ENCODE results near the gene CDHR3.
"Not testable (repeated sequence)": the region's sequence is repeated elsewhere in the genome, so short reads cannot be mapped to it uniquely, and the experiment has no call there.

Gene CDHR3, protein sequence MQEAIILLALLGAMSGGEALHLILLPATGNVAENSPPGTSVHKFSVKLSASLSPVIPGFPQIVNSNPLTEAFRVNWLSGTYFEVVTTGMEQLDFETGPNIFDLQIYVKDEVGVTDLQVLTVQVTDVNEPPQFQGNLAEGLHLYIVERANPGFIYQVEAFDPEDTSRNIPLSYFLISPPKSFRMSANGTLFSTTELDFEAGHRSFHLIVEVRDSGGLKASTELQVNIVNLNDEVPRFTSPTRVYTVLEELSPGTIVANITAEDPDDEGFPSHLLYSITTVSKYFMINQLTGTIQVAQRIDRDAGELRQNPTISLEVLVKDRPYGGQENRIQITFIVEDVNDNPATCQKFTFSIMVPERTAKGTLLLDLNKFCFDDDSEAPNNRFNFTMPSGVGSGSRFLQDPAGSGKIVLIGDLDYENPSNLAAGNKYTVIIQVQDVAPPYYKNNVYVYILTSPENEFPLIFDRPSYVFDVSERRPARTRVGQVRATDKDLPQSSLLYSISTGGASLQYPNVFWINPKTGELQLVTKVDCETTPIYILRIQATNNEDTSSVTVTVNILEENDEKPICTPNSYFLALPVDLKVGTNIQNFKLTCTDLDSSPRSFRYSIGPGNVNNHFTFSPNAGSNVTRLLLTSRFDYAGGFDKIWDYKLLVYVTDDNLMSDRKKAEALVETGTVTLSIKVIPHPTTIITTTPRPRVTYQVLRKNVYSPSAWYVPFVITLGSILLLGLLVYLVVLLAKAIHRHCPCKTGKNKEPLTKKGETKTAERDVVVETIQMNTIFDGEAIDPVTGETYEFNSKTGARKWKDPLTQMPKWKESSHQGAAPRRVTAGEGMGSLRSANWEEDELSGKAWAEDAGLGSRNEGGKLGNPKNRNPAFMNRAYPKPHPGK

DNA sequence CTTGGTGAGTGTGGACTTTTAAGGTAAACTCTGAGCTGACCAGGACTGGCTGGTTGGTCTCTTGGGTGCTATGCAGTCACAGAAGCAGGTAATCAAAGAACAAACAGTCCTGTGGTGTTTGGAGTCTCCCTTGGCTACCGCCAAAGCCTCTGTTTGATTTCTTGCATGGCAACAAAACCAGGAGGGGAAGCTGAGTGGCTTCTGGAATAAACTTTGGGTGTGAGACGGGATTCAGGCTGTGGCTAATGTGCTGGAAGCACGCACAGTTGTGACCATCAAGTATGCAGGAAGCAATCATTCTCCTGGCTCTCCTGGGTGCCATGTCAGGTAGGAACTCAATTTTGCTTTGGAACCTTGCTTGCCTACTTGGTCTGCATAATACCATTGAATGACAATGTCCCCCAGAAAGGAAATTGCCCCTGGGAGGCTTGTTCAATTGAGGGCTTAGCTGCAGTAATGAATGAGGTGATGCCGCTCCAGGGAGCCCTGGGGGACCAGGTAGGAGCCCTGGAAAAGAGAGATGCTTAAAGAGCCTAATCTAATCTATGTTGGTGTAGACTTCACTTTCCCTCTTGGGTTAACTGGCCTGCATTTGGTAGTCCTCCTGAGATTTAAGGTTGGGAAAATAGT lies at the start of gene CDHR3:
CDHR3 (plus strand) TSS at position 227 of the 630 bp plus-strand sequence; CDS start at position 282, 55 bp downstream.
- DNase-seq, result no peak

DNA sequence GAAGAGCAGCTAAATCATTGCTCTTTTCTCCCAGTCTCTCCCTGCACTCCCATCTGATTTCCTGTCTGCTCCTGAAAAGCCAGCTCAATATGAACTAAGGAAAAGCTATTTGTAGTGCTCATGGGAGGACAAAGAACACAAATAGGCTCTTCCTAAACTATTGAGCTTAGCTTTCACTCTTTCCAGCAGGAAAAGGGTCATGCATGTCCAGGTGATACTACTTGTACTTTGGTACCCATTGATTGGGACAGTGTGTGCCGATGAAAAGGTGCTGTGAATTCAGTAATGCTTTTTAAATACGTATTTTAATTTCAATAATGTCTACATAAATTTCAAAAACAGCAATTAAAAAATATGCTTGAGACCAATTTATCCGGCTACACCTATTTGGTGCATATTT lies 49.1 kb upstream of the CDHR3 start:
- DNase-seq, result no peak

DNA sequence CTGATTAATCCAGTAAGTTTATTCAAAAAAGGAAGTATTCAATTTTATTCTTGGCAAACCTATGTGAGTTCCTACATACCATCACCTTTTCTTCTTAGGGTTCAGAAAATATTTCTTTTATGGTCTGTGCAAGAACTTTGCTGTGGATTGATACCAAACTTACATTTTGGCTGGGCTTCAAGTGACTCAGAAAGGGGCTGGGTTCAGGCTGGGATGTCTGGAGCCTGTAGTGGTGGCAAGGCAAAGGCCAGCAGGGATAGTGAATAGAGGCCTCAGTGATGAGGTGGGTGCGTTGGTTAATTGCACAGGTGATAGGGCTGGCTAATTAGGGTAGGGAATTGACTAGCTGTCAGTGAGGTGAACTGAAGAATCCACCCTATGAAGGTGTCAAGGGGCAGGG lies 46.5 kb upstream of the CDHR3 start:
- no peak for DNase-seq

DNA sequence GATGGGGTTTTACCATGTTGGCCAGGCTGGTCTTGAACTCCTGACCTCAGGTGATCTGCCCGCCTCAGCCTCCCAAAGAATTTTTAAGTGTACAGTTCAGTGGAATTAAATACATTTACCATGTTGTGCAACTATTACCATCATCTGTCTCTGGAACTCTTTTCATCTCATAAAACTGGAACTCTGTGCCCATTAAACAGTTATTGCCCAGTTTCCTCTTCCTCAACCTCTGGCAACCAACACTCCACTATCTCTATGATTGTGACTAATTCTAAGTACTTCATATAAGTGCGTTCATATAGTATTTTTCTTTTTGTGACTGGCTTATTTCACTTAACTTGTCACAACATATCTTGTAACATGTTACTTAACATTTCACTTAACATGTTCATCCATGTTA lies 45.4 kb upstream of the CDHR3 start:
- no peak for DNase-seq

DNA sequence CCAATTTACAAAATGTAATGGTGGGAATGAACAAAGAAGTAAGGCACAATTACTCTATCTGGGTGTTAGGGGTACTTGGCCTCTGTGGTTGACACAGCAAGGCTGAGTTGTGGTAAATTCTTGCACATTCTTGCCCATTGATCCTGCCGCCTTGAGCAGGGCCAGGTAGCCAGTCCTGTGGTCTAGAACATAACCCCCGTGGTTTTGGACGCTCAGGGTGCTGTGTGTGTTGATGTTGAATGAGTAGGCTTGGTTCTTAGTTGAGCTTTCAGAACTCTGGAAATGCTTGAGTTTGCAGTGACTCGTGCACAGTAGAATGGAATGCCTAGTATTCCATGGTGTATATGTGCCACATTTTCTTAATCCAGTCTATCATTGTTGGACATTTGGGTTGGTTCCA lies 42.3 kb upstream of the CDHR3 start:
- no peak for DNase-seq

DNA sequence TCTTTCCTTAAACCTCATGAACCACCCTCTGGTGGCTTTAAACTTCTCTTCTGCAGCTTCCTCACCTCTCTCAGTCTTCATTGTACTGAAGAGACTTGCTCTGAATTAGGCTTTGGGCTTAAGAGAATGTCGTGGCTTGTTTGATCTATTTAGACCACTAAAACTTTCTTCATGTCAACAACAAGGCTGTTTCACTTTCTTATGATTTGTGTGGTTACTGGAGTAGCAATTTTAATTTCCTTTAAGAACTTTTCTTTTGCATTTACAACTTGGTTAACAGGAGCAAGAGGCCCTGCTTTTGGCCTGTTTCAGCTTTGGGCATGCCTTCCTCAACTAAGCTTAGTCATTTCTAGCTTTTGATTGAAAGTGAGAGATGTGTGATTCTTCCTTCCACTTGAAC lies 38.1 kb upstream of the CDHR3 start:
- DNase-seq, result peak in 1 of 2 experiments; percentile 3

DNA sequence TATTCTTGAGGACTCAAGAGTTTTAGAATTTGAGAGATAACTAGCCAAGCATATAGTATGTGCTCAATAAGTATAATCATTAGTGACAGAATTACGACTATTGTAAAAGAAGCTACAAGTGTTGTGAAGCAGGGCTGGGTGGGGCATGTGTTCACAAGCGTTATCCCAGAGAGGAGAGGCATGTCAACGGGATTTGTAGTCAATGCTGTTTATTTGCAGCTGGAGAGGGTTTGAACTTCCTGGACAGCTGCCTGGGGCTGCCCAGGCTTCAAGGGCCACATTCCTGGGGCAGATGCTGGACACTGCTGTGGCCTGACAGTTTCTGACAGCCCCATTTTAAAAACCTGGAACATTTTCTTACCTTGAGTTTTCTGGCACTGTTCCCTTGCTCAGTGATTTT lies 36.9 kb upstream of the CDHR3 start:
- DNase-seq, result no peak

DNA sequence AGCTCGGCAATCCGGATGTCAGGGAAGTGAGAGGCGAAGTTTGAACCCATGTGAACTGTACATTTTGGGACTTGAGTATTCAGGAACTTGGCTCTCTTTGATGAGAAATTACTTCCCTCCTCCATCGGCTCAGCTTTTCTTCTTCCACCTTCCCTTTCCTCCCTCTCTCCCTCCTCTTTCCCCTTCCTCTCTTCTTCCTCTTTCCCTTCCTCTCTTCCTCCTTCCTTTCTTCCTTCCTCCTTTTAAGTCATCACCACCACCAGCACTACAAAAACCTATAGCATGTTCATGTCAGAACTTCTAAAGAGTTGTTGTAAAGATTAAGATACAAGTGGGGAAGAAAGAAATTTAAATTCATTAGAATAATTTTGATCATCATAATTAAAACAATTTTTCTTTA lies 31.9 kb upstream of the CDHR3 start:
- no peak for DNase-seq

DNA sequence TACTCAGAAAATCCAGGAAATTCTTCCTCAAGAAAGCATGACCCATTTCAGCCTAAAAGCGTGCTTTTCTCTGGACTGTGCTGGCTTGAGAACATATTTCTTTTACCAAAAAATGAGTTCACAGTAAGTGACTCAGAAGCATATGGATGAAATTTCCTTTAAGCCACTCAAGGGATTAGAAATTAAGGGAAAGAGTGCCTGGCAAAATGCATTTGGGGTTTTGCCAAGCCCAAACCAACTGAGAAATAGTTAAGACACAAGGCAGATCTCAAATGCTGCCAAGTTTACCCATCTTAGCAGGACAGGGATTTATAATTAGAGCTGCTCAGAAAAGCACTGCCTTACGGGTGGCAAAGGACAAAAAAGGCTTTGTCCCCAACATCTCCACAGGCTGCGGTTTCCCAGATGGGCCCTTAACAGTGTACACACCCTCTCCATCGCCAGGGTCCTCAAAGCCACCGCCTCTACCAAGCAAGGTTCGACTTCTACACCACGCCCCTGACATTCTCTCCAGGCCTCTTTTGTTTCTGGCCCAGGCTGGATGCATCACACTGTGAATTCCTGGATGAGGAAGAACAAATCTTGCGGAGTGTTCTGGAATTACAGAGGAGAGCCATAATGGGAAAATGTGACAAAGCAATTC lies 30.1 kb upstream of the CDHR3 start:
- DNase-seq, result no peak

DNA sequence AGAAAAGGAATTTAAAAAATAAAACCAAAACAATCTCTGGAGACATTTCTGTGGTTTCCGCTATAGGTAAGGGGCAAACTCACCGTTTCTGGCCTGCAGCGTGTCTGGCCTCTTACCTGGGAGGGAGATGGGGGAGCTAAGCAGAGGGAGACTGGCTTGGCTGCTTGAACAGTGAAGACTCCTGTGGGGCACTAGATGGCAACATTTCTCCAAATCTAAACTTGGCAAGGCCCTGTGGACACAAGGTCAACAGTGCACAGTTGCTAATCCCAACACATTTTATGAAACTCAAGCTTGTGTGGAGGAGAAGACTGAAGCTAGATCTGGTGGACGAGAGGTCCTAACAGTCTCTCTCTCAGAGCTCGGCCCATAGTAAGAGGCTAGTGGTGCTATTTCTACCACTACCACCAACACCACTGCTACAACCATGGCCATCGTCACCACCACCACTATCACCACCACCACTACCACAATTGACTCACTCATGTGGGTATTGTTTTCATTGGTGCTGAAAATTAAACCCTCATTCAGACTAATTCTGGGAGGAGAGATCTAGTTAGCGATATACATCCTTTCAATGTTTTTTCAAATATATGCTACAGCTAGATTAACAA lies 28.4 kb upstream of the CDHR3 start:
- no peak for DNase-seq

DNA sequence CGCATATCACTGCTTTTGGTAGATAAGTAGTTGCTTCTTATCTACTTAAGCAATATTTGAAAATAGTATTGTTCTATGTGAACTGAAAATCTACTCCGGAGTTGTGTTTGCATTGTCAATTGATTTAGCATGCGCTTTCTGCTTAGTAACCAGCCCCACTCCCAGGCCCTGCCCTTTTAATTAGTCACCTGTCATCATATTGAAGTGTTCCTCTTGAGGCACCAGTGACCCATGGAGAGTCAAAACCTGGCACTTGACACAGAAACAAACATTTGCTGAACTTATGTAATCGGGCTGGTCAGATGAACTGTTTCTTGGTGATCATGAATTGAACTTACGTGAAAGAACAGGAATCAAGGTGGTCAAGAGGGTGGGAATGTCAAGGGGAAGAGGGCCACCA lies 27.8 kb upstream of the CDHR3 start:
- DNase-seq, result no peak

DNA sequence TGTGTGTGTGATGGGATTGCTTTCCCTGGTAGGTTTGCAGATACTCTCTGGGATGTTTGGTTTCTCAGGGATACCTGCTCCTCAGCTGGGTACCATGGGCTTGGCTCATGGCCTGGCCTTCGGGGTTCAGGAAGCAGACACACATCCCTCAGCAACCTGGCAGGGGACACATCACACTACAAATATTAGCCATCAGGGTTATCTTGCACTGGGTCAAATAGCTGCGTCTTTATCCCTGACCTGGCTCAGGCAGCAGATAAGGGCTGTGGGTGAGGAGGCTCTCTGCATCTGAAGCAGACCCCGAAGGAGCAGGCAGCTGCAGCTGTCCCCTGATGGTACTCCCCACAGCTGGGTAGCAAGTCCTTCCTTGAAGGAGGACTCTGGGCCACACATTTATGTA lies 25.7 kb upstream of the CDHR3 start:
- DNase-seq, result no peak

DNA sequence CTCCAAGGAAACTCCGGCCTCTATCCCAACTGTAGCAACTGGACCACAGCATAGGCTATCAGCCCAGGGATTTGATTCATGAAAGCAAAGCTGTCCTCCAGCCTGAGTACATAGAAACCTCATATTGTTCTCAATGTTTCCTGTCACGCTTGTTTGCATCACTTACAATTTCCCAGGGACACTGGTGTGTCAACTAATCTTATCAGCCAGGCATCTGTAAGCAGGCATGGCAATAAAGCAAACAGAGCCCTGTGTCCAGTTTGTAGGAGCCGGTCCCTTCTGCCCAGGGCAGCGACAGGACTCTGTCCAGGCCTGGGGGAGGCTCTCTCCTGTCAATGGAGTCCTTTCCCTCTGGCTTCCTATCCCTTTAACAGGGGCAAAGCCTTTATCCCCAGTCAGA lies 23.0 kb upstream of the CDHR3 start:
- DNase-seq, result no peak

DNA sequence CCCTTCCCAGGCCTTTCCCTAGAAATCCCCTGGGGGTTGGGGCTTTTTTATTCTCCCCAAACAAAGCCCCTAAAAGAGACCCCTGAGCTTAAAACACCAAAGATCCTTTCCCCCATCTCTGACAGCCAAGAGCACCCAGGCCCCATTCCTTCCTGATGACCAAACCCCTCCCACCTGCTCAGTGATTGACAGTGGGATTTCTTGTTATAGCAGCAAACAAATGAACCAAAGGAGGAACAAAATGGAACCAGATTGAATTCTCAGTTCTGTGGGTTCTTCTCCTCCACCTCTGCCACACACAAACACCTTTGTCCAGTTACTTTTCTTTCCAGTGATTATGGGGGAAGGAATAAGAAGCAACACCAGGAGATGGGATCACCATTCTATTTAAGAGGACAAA lies 21.5 kb upstream of the CDHR3 start:
- no peak for DNase-seq

DNA sequence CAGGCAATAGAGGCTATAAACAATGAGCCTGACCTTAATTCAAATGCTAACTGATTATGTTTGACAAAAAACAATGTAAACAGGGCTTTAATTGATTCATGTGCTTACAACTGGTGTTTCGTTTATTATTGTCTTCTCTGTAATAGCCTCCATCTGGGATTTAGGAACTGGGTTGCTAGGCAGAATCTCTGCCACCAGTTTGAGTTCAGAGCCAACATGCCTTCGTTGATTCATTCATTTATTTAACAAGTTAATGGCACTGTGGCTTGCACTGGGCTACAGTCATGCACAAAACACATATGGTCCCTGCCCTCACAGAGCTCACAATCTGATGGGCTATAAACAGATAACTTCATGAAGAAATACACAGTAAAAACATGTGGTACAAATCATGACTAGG lies 19.6 kb upstream of the CDHR3 start:
- DNase-seq, result no peak

DNA sequence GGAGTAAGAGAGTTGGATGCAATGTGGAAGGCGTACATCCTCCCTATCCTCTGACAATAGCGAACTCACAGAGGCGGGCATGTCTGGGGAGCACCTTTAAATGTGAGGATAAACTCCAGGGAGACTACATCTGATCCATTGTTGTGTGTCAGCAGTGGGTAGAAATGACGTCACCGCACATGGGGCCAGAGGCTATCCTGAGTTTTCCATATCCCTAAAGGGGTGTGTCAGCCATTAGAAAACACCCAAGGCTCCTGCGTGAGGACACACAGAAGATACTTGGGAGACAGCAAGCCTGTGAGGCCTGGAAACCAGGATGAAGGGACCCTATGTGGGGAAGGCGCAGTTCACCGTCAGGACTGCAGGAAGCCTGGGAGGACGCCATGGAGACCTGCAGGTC lies 17.2 kb upstream of the CDHR3 start:
- no peak for DNase-seq

DNA sequence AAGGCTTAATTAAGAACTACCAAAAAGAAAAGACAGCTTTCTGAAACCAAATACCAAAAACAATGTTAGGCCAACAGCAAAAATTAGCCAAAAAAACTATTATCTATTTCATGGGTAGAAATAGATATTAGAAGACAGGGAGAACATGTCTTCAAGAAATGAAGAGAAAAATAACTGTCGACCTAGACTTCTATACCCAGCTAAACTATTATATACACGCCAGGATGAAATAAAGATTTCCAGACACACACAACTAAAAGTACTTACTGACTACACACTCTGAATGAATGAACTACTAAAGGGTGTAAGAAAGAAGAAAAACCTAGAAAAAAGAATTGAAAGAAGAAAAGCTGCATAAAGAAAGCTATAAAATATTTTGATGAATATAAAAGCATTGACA lies 11.5 kb upstream of the CDHR3 start:
- no peak for DNase-seq

DNA sequence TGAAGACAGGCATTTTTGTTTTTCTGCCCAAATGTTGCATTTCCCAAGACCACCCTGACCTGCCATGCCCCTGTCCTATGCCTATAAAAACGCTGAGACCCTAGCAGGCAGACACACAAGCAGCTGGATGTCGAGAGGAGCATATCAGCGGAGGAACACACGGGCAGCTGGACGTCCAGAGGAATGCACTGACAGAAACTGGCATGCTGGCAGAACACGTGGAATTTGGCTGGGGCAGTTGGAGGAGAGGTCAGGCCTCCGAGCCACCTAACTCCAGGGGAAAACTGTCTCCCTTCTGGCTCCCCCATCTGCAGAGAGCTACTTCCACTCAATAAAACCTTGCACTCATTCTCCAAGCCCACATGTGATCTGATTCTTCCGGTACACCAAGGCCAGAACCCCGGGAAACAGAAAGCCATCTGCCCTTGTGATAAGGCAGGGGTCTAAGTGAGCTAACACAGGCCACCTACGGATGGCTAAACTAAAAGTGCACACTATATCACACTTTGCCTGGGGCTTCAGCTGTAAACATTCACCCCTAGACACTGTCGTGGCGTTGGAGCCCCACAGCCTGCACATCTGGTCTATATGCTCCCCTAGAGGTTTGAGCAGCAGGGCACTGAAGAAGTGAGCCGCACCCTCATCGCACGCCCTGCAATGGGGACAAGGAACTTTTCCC lies 10.0 kb upstream of the CDHR3 start:
- no peak for DNase-seq

DNA sequence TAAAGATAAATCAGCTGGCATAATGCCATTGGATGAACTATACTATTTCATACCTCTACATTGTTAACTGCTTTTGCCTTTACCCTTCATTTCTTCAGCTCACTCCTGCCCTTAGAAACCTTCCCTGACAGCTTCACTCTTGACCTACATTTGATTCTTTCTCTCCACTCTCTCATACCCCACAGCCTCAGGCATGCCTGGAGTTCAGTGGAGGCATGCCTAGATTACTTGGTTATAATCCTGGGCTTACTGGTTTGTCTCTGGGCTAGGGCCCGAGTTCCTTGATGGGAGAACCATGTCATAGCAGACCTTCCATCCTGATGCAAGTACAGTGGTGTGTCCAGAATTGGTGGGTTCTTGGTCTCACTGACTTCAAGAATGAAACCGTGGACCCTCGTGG lies 8.4 kb upstream of the CDHR3 start:
- no peak for DNase-seq

DNA sequence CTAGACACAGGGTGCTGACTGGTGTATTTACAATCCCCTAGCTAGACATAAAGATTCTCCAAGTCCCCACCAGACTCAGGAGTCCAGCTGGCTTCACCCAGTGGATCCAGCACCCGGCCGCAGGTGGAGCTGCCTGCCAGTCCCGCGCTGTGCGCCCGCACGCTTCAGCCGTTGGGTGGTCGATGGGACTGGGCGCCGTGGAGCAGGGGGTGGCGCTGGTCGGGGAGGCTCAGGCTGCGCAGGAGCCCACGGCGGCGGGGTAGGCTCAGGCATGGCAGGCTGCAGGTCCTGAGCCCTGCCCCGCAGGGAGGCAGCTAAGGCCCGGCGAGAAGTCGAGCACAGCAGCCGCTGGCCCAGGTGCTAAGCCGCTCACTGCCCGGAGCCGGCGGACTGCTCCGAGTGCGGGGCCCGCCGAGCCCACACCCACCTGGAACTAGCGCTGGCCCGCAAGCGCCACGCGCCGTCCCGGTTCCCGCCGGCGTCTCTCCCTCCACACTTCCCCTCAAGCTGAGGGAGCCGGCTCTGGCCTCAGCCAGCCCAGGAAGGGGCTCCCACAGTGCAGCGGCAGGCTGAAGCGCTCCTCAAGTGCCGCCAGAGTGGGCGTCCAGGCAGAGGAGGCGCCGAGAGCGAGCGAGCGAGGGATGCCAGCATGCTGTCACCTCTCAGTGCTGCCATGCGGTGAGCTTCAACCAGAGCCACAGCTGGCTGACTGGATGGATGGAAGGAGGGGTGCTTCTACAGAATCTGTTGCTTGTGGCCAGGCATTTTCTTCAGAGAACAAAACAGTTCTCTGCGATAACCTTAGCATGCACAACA lies 7.2 kb upstream of the CDHR3 start:
- not testable (repeated sequence) for DNase-seq

DNA sequence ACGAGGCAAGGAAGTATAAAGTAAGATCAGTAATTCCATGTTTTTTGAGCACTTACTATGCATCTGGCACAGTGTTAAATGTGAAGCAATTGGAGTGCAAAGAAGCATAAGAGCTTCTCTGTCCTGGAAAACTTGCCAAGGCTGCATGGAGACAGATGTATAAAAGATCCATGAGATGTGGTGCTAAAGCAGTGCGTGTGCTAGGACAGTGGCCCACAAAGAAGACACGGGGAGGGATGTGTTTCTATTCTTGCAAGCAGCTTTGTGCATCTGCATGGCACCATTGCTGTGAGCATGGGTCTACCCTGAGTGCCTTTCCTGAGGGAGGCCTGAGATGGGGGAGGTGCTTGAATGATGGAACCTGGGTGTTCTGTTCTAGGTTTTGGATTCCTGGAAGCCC lies 5.1 kb upstream of the CDHR3 start:
- no peak for DNase-seq
